SK-N-SH (cell line): ENCODE data around the gene TMPRSS9. TPM values are rescaled to one million over a fixed set of nuclear protein-coding genes. Genes with fewer than 3 reads are reported as not detected.

Experiments
- CTCF ChIA-PET: fragments of 300-600, 350-600 bp; formaldehyde crosslinking; extraction: SDS; loops from one replicate; lab custom pipeline; 2021; lab: Yijun Ruan, JAX
- POLR2A ChIA-PET: fragments of 350-600 bp; sonication (Branson Sonifier 250); formaldehyde crosslinking; extraction: SDS; loops from one replicate; lab custom pipeline; 2020; ENCODE audit warnings: antibody characterized with exemption, inconsistent platforms; lab: Yijun Ruan, JAX
- DNase-seq: peaks from one replicate; pipeline ENCODE4 v3.0.0; 2012
- H2AFZ ChIP-seq: fragments of 200-600 bp; sonication (generic); 2 replicates; pipeline ENCODE4 v1.8.1; 2016; ENCODE audit warnings: antibody characterized with exemption, mild to moderate bottlenecking, low read depth
- H3F3A ChIP-seq: fragments of 200-600 bp; sonication (generic); replicated peaks from 2 replicates; pipeline ENCODE3; 2016; ENCODE audit warnings: antibody characterized with exemption, mild to moderate bottlenecking; ENCODE audit not compliant: insufficient read depth
- H3K27ac ChIP-seq, 2 experiments: fragments of 200-500 bp in 1 of 2; fragments of 200-600 bp in 1 of 2; sonication (Bioruptor generic) in 1 of 2; sonication (generic), shearing (Covaris generic) in 1 of 2; 2 replicates each; pipeline versions ENCODE4 v1.5.1 to v1.6.1; 2014 to 2016; ENCODE audit warnings: low read depth in 2 of 2, inconsistent platforms in 1 of 2, low read length in 1 of 2, mild to moderate bottlenecking in 1 of 2, mixed read lengths in 1 of 2
- H3K27me3 ChIP-seq: fragments of 200-600 bp; sonication (generic), shearing (Covaris generic); 2 replicates; pipeline ENCODE4 v1.6.1; 2016; ENCODE audit warnings: mixed run types; ENCODE audit not compliant: insufficient read depth
- H3K36me3 ChIP-seq, 2 experiments: fragments of 200-500 bp in 1 of 2; fragments of 200-600 bp in 1 of 2; sonication (Bioruptor generic) in 1 of 2; sonication (generic) in 1 of 2; replicated peaks in 1 of 2; 2 replicates each; pipeline versions ENCODE3 to v1.5.1; 2014 to 2016; ENCODE audit warnings: low read length in 1 of 2, mild to moderate bottlenecking in 1 of 2; ENCODE audit not compliant: insufficient read depth in 2 of 2, control insufficient read depth in 1 of 2
- H3K4me1 ChIP-seq, 2 experiments: fragments of 200-500 bp in 1 of 2; fragments of 200-600 bp in 1 of 2; sonication (Bioruptor generic) in 1 of 2; sonication (generic), shearing (Covaris generic) in 1 of 2; 2 replicates each; pipeline versions ENCODE4 v1.5.1 to v1.6.1; 2014 to 2016; ENCODE audit warnings: low read depth in 1 of 2, low read length in 1 of 2, mixed run types in 1 of 2; ENCODE audit not compliant: insufficient read depth in 2 of 2, control insufficient read depth in 1 of 2
- H3K4me2 ChIP-seq: fragments of 200-600 bp; sonication (generic), shearing (Covaris generic); 2 replicates; pipeline ENCODE4 v1.6.1; 2017; ENCODE audit warnings: mixed run types
- H3K4me3 ChIP-seq, 2 experiments: fragments of 200-500 bp in 1 of 2; fragments of 200-600 bp in 1 of 2; sonication (Bioruptor generic) in 1 of 2; sonication (generic), shearing (Covaris generic) in 1 of 2; 2 replicates each; pipeline versions ENCODE4 v1.5.1 to v1.8.1; 2014 to 2016; ENCODE audit warnings: low read depth in 2 of 2, inconsistent platforms in 1 of 2, low read length in 1 of 2, mild to moderate bottlenecking in 1 of 2, mixed read lengths in 1 of 2, moderate library complexity in 1 of 2
- H3K79me2 ChIP-seq: fragments of 200-600 bp; sonication (generic); 2 replicates; pipeline ENCODE4 v1.8.1; 2017; ENCODE audit warnings: mild to moderate bottlenecking; ENCODE audit not compliant: insufficient read depth
- H3K9ac ChIP-seq: fragments of 200-600 bp; sonication (generic); 2 replicates; pipeline ENCODE4 v1.6.1; 2017; ENCODE audit warnings: mixed run types
- H3K9me2 ChIP-seq: fragments of 200-600 bp; sonication (generic); 2 replicates; pipeline ENCODE4 v1.6.1; 2017; ENCODE audit warnings: mixed run types
- H3K9me3 ChIP-seq: fragments of 200-600 bp; sonication (generic); 2 replicates; pipeline ENCODE4 v1.6.1; 2017; ENCODE audit warnings: mixed run types, mild to moderate bottlenecking, moderate library complexity
- H4K20me1 ChIP-seq: fragments of 200-600 bp; sonication (generic); 2 replicates; pipeline ENCODE4 v1.6.1; 2017; ENCODE audit warnings: mild to moderate bottlenecking, mixed run types; ENCODE audit not compliant: insufficient read depth
- CHD2 ChIP-seq: fragments of 150-350 bp; IDR thresholded peaks from 2 replicates; pipeline ENCODE4 v1.6.1; 2018; ENCODE audit warnings: low read length; ENCODE audit not compliant: partially characterized antibody
- CTCF ChIP-seq: fragments of 200-600 bp; sonication (generic); IDR thresholded peaks from 2 replicates; pipeline ENCODE4 v1.6.1; 2017; ENCODE audit warnings: antibody characterized with exemption, mild to moderate bottlenecking, moderate library complexity
- FOSL2 ChIP-seq: IDR thresholded peaks from 2 replicates; pipeline ENCODE4 v1.4.0; 2012; ENCODE audit warnings: low read depth, mild to moderate bottlenecking, moderate library complexity, borderline replicate concordance
- FOXM1 ChIP-seq: IDR thresholded peaks from 2 replicates; pipeline ENCODE4 v1.4.0; 2012; ENCODE audit warnings: low read depth, mild to moderate bottlenecking
- GATA2 ChIP-seq: sonication (generic); formaldehyde crosslinking; IDR thresholded peaks from 2 replicates; pipeline ENCODE4 v1.5.0; 2020; ENCODE audit warnings: mild to moderate bottlenecking, missing genetic modification reagents
- JUND ChIP-seq: IDR thresholded peaks from 2 replicates; pipeline ENCODE4 v1.4.0; 2012
- MEF2A ChIP-seq: IDR thresholded peaks from 2 replicates; pipeline ENCODE4 v1.4.0; 2012; ENCODE audit warnings: low read depth, borderline replicate concordance
- NFIC ChIP-seq: IDR thresholded peaks from 2 replicates; pipeline ENCODE4 v1.4.0; 2012; ENCODE audit warnings: borderline replicate concordance
- RCOR1 ChIP-seq: fragments of 150-350 bp; IDR thresholded peaks from 2 replicates; pipeline ENCODE4 v1.6.1; 2017; ENCODE audit warnings: antibody characterized with exemption, low read length
- RFX5 ChIP-seq: IDR thresholded peaks from 2 replicates; pipeline ENCODE4 v1.6.1; 2012; ENCODE audit warnings: mild to moderate bottlenecking, improper control_type of control experiment, low read length
- RXRA ChIP-seq: IDR thresholded peaks from 2 replicates; pipeline ENCODE4 v1.4.0; 2012; ENCODE audit warnings: low read depth, mild to moderate bottlenecking, borderline replicate concordance
- SMC3 ChIP-seq: IDR thresholded peaks from 2 replicates; pipeline ENCODE4 v1.6.1; 2012; ENCODE audit warnings: low read depth, low read length, improper control_type of control experiment
- TAF1 ChIP-seq: IDR thresholded peaks from 2 replicates; pipeline ENCODE4 v1.6.1; 2012; ENCODE audit warnings: low read depth, mild to moderate bottlenecking, low read length, moderate library complexity, borderline replicate concordance
- USF1 ChIP-seq: IDR thresholded peaks from 2 replicates; pipeline ENCODE4 v1.4.0; 2012; ENCODE audit warnings: low read depth, borderline replicate concordance
- USF2 ChIP-seq: fragments of 150-350 bp; IDR thresholded peaks from 2 replicates; pipeline ENCODE4 v1.6.1; 2017; ENCODE audit warnings: antibody characterized with exemption, low read length, low read depth, borderline replicate concordance
- ZBTB33 ChIP-seq: IDR thresholded peaks from 2 replicates; pipeline ENCODE4 v1.4.0; 2012; ENCODE audit warnings: low read depth, borderline replicate concordance
- whole genome bisulfite sequencing: methylation state at CpG from one replicate; pipeline ENCODE4 v1.1.6; 2017; ENCODE audit warnings: low lambda C conversion rate; 5-methylcytosine and 5-hydroxymethylcytosine counted together
- polyA plus RNA-seq, 3 experiments: library from polyadenylated mRNA; depleted of rRNA; stranded (reverse); fragments of >200 nt; gene quantifications; 2 replicates each; pipeline ENCODE4 v1.2.3, GENCODE V29; 2012
- TF ChIP-seq, protein P1 (sequence below): IDR thresholded peaks from 2 replicates; pipeline ENCODE4 v1.4.0; 2012; ENCODE audit warnings: low read depth
- TF ChIP-seq, protein P2 (sequence below): IDR thresholded peaks from 2 replicates; pipeline ENCODE4; 2012

TMPRSS9 gene
- polyA plus RNA-seq, 1 of the 3 experiments (the other 2 are of a cell fraction) = not detected

DNA sequence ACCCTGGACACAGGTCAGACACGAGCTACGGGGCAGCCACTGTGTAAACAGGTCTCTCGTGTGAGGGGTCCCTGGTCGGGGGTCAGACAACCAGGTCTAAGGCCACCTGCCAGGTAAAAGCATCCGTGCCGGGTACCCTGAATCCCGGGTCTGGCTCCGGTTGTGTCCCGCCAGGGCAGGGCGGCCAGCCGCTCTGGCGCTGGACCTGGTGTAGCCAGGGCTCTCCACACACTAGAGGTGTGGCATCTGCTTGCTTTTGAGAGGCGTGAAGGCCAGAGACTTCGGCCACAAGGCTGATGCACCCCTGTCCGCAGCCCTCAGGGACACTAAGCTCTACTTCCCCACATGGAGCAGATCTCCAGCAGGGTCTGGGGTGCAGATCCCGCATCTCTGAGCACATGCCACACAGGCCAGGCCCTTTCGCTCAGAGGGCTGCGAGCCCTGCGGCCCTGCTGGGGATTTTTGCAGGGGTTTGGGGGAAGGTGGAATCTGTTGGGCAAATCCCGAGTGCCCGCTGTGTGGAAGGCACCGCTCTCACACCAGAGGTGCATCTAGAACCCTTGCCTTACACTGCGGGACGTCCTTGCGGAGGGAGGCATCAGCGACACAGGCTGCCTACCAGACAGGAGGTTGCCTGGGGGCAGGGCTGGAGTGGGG, 81.2 kb downstream of the TMPRSS9 start:
- Histone ChIP-seq H3K9ac (no peak overlapping the region), H3K36me3 (peaks cover 3 to 29% of the 10 kb centered on the region in 2 experiments), H3K79me2 (peaks cover 79% of the 10 kb centered on the region), H3K4me1 (no peaks in the 10 kb centered on the region), H3K4me2 (no peak overlapping the region), H3K9me2 (no peaks in the 10 kb centered on the region), H3K27ac (no peak overlapping the region), H3K4me3 (no peak overlapping the region), H4K20me1 (peaks cover 35% of the 10 kb centered on the region; the same call in 1 of the 2 replicates), H2AFZ (no peak overlapping the region), H3F3A (no peaks in the 10 kb centered on the region), H3K9me3 (no peaks in the 10 kb centered on the region), H3K27me3 (no peaks in the 10 kb centered on the region)
- no peak for DNase-seq
- ChIA-PET CTCF (interaction anchor here (2.0 to 2.4 kb wide), 2 partner anchors 13 to 170 kb away, joined by 5 to 7 read pairs; no protein-coding TSS in a partner anchor), POLR2A (no interaction called here)
- WGBS = 100% methylated on average over 8 of the region's 26 CpGs
- TF ChIP-seq RXRA (no peak), SMC3 (no peak), JUND (no peak), RCOR1 (no peak), ZBTB33 (no peak), RFX5 (no peak), FOXM1 (no peak), CHD2 (no peak), MEF2A (no peak), GATA2 (CRISPR knock-in tag) (no peak)
- TF ChIP-seq, protein P1, sequence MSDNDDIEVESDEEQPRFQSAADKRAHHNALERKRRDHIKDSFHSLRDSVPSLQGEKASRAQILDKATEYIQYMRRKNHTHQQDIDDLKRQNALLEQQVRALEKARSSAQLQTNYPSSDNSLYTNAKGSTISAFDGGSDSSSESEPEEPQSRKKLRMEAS = no peak

- CTCF ChIA-PET = interaction anchor here (2.0 kb wide), 1 partner anchor 11 kb away, joined by 5 read pairs; no protein-coding TSS in a partner anchor
- Histone ChIP-seq H3K4me3 (no peak overlapping the region), H3K9ac (no peak overlapping the region), H3F3A (no peaks in the 10 kb centered on the region), H3K4me1 (no peaks in the 10 kb centered on the region), H3K4me2 (no peak overlapping the region), H4K20me1 (peaks cover 51% of the 10 kb centered on the region; the same call in 1 of the 2 replicates), H3K79me2 (peaks cover 92% of the 10 kb centered on the region), H2AFZ (no peak overlapping the region), H3K36me3 (peaks cover 3 to 17% of the 10 kb centered on the region in 2 experiments), H3K9me3 (no peaks in the 10 kb centered on the region), H3K9me2 (no peaks in the 10 kb centered on the region), H3K27me3 (no peaks in the 10 kb centered on the region), H3K27ac (no peak overlapping the region)
- 90% methylated on average over 2 of the region's 22 CpGs for WGBS
- POLR2A ChIA-PET = interaction anchor here (1.2 kb wide), 1 partner anchor 9 kb away, joined by 4 read pairs; no protein-coding TSS in a partner anchor
- DNase-seq = no peak
- TF ChIP-seq FOSL2 = no peak
- TF ChIP-seq USF1 = no peak
- no peak for TF ChIP-seq NFIC
- TF ChIP-seq SMC3 = no peak
- TF ChIP-seq JUND = no peak
- TF ChIP-seq USF2 = no peak
- TF ChIP-seq CTCF = no peak
- TF ChIP-seq TAF1 = no peak
- TF ChIP-seq, protein P2, sequence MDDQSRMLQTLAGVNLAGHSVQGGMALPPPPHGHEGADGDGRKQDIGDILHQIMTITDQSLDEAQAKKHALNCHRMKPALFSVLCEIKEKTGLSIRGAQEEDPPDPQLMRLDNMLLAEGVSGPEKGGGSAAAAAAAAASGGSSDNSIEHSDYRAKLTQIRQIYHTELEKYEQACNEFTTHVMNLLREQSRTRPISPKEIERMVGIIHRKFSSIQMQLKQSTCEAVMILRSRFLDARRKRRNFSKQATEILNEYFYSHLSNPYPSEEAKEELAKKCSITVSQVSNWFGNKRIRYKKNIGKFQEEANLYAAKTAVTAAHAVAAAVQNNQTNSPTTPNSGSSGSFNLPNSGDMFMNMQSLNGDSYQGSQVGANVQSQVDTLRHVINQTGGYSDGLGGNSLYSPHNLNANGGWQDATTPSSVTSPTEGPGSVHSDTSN = no peak
- no peak for TF ChIP-seq GATA2 (CRISPR knock-in tag)
- TF ChIP-seq CHD2 = no peak
Measured at GRCh38 chr19:2443116-2443784, 83.2 kb downstream of the TMPRSS9 start.
